PC-3 (cell line): ENCODE results near the gene DBNDD2. TPM values are rescaled to one million over a fixed set of nuclear protein-coding genes. Genes with fewer than 3 reads are reported as not detected.

Source experiments
- ATAC-seq: fragments of 200-7000 bp; cut with Tn5 transposase; 2 replicates; pipeline ENCODE4 v1.9.1; 2020; ENCODE audit warnings: mild to moderate bottlenecking, moderate library complexity
- BruUV-seq: library from RNA; stranded (reverse); fragments of 400-500 nt; replicated peaks from 2 replicates; lab custom pipeline; 2021; lab: Mats Ljungman, UMichigan
- CTCF ChIA-PET: fragments of 300-600 bp; sonication (Branson Sonifier 250); formaldehyde crosslinking; loops from one replicate; lab custom pipeline; 2022; ENCODE audit warnings: antibody characterized with exemption; lab: Charles Lee
- POLR2A ChIA-PET: fragments of 300-600 bp; sonication (Branson Sonifier 250); formaldehyde crosslinking; loops from one replicate; lab custom pipeline; 2022; ENCODE audit warnings: antibody characterized with exemption; ENCODE audit not compliant: unreplicated experiment; lab: Charles Lee
- DNase-seq: peaks from one replicate; pipeline ENCODE4 v3.0.0-alpha.2; 2015
- H2AFZ ChIP-seq: fragments of 300-600 bp; sonication (generic); 2 replicates; pipeline ENCODE4 v1.6.0; 2016; ENCODE audit warnings: antibody characterized with exemption, low read length
- H3F3A ChIP-seq: fragments of 300-600 bp; sonication (generic); one replicate; pipeline ENCODE4 v1.6.0; 2017; ENCODE audit warnings: antibody characterized with exemption, low read length, control low read depth, mild to moderate bottlenecking; ENCODE audit not compliant: unreplicated experiment
- H3K27ac ChIP-seq: fragments of 300-600 bp; sonication (generic); 2 replicates; pipeline ENCODE4 v1.5.1; 2016; ENCODE audit warnings: mild to moderate bottlenecking, low read length
- H3K27me3 ChIP-seq: fragments of 300-600 bp; sonication (generic); 2 replicates; pipeline ENCODE4 v1.6.1; 2016; ENCODE audit warnings: low read length, mixed read lengths
- H3K36me3 ChIP-seq: fragments of 300-600 bp; sonication (generic); 2 replicates; pipeline ENCODE4 v1.6.1; 2016; ENCODE audit warnings: low read depth, mixed run types, low read length, mixed read lengths
- H3K4me1 ChIP-seq: fragments of 300-600 bp; sonication (generic); 2 replicates; pipeline ENCODE4 v1.5.1; 2016; ENCODE audit warnings: low read length; ENCODE audit not compliant: insufficient read depth
- H3K4me2 ChIP-seq: fragments of 300-600 bp; sonication (generic); 2 replicates; pipeline ENCODE4 v1.6.0; 2016; ENCODE audit warnings: low read length
- H3K4me3 ChIP-seq: fragments of 300-600 bp; sonication (generic); 2 replicates; pipeline ENCODE4 v1.5.1; 2016; ENCODE audit warnings: mild to moderate bottlenecking, low read length, mixed read lengths
- H3K79me2 ChIP-seq: fragments of 300-600 bp; sonication (generic); 2 replicates; pipeline ENCODE4 v1.6.1; 2017; ENCODE audit warnings: low read length, mixed read lengths
- H3K9ac ChIP-seq: fragments of 300-600 bp; sonication (generic); 2 replicates; pipeline ENCODE4 v1.6.0; 2016; ENCODE audit warnings: mild to moderate bottlenecking, low read length
- H3K9me2 ChIP-seq: fragments of 300-600 bp; sonication (generic); replicated peaks from 2 replicates; pipeline ENCODE4 v1.6.1; 2016; ENCODE audit warnings: mixed run types, low read length, mixed read lengths
- H3K9me3 ChIP-seq: fragments of 300-600 bp; sonication (generic); 2 replicates; pipeline ENCODE4 v1.6.1; 2016; ENCODE audit warnings: low read length, mixed read lengths
- H4K20me1 ChIP-seq: fragments of 300-600 bp; sonication (generic); 2 replicates; pipeline ENCODE4 v1.6.1; 2016; ENCODE audit warnings: low read length, mixed read lengths
- CTCF ChIP-seq: fragments of 300-600 bp; sonication (generic); conservative IDR thresholded peaks from 2 replicates; pipeline ENCODE4 v1.5.1; 2017; ENCODE audit warnings: antibody characterized with exemption, low read depth, mild to moderate bottlenecking, low read length
- EZH2 ChIP-seq: fragments of 300-600 bp; sonication (generic); IDR thresholded peaks from one replicate; pipeline ENCODE4 v1.6.1; 2017; ENCODE audit warnings: antibody characterized with exemption, mild to moderate bottlenecking, low read length; ENCODE audit not compliant: unreplicated experiment
- EZH2phosphoT487 ChIP-seq: fragments of 300-600 bp; sonication (generic); IDR thresholded peaks from 2 replicates; pipeline ENCODE4 v1.6.1; 2018; ENCODE audit warnings: mild to moderate bottlenecking, antibody characterized with exemption, low read length, borderline replicate concordance
- intact Hi-C: fragments of 100-400 bp; cut with micrococcal nuclease; formaldehyde crosslinking; loops from 2 replicates; pipeline ENCODE4 v1.9.0; 2023
- total RNA-seq: library from RNA; depleted of rRNA; stranded (reverse); fragments of >200 nt; gene quantifications from 2 replicates; pipeline ENCODE4 v1.2.3, GENCODE V29; 2014

Gene DBNDD2
- total RNA-seq, 1 experiment from 2014 or later, result 8.5 TPM

- Histone ChIP-seq H3F3A (no peaks in the 10 kb centered on the region), H4K20me1 (no peaks in the 10 kb centered on the region), H3K79me2 (no peaks in the 10 kb centered on the region), H3K4me2 (no peak overlapping the region), H3K9me2 (no peaks in the 10 kb centered on the region), H3K27ac (no peak overlapping the region), H3K9ac (no peak overlapping the region), H3K9me3 (no peaks in the 10 kb centered on the region), H3K4me1 (peaks cover 20% of the 10 kb centered on the region), H3K36me3 (no peaks in the 10 kb centered on the region), H3K27me3 (no peaks in the 10 kb centered on the region), H3K4me3 (no peak overlapping the region), H2AFZ (no peak overlapping the region)
- no peak for ATAC-seq
- no TSS peak for BruUV-seq
- intact Hi-C loops, result no loop called here
- no peak for DNase-seq
- POLR2A ChIA-PET, result no interaction called here
- no peak for TF ChIP-seq CTCF
- TF ChIP-seq EZH2phosphoT487, result no peak
- no peak for TF ChIP-seq EZH2
- CTCF ChIA-PET, result no interaction called here
Measured at GRCh38 chr20:45408646-45409213, 641 bp downstream of the DBNDD2 start.

GRCh38 chr20:45409521-45410272 lies 1.6 kb downstream of the DBNDD2 start:
- CTCF ChIA-PET, result interaction anchor here (1.1 to 1.6 kb wide), 3 partner anchors 27 to 47 kb away, joined by 3 to 9 read pairs (median 4); partner anchors contain the start of gene SYS1
- no peak for ATAC-seq

More at GRCh38 chr20:45409521-45410272, 1.6 kb downstream of the DBNDD2 start:
- Histone ChIP-seq H4K20me1 (no peaks in the 10 kb centered on the region), H3K79me2 (no peaks in the 10 kb centered on the region), H3K9me2 (no peaks in the 10 kb centered on the region), H3F3A (no peaks in the 10 kb centered on the region), H2AFZ (no peak overlapping the region), H3K9me3 (no peaks in the 10 kb centered on the region), H3K4me1 (peaks cover 18% of the 10 kb centered on the region), H3K9ac (no peak overlapping the region), H3K27me3 (no peaks in the 10 kb centered on the region), H3K27ac (no peak overlapping the region), H3K36me3 (no peaks in the 10 kb centered on the region), H3K4me2 (no peak overlapping the region), H3K4me3 (no peak overlapping the region)
- POLR2A ChIA-PET, result no interaction called here
- intact Hi-C loops, result loop anchor here (10.0 kb wide), 1 partner anchor 525 kb away; the partner anchor contains the start of gene PCIF1
- BruUV-seq, result no TSS peak
- no peak for DNase-seq
- no peak for TF ChIP-seq CTCF
- no peak for TF ChIP-seq EZH2phosphoT487
- TF ChIP-seq EZH2, result no peak
